BE2C (cell line): ENCODE results near the gene IL11RA.

Experiments
- DNase-seq: peaks from one replicate; pipeline ENCODE4 v3.0.0-alpha.2; 2020
- H3K27me3 ChIP-seq: fragments of 250-450 bp; sonication (Bioruptor Pico); 2 replicates; pipeline ENCODE4 v1.5.1; 2020; ENCODE audit warnings: mild to moderate bottlenecking
- H3K36me3 ChIP-seq: fragments of 250-450 bp; sonication (Bioruptor Pico); 2 replicates; pipeline ENCODE4 v1.5.1; 2020; ENCODE audit warnings: mild to moderate bottlenecking
- H3K4me1 ChIP-seq: fragments of 250-450 bp; sonication (Bioruptor Pico); 2 replicates; pipeline ENCODE4 v1.5.1; 2020
- H3K4me3 ChIP-seq: 2 replicates; pipeline ENCODE4 v1.5.1; 2011; ENCODE audit warnings: low read depth, low read length
- H3K9me3 ChIP-seq: fragments of 250-450 bp; sonication (Bioruptor Pico); 2 replicates; pipeline ENCODE4 v1.5.1; 2020
- CTCF ChIP-seq: IDR thresholded peaks from 2 replicates; pipeline ENCODE4 v1.5.1; 2012; ENCODE audit warnings: mild to moderate bottlenecking, low read depth, low read length

IL11RA gene

GRCh38 chr9:34669809-34670562 is 18.0 kb downstream of the IL11RA start:
- H3K36me3 ChIP-seq = no peaks in the 10 kb centered on the region
- TF ChIP-seq CTCF = no peak
- DNase-seq = no peak
- H3K9me3 ChIP-seq = no peaks in the 10 kb centered on the region
- no peaks in the 10 kb centered on the region for H3K27me3 ChIP-seq
- H3K4me3 ChIP-seq = no peak overlapping the region
- no peaks in the 10 kb centered on the region for H3K4me1 ChIP-seq

- no peaks in the 10 kb centered on the region for H3K9me3 ChIP-seq
- H3K4me3 ChIP-seq = no peak overlapping the region
- no peak for DNase-seq
- H3K4me1 ChIP-seq = no peaks in the 10 kb centered on the region
- no peak for TF ChIP-seq CTCF
- H3K36me3 ChIP-seq = no peaks in the 10 kb centered on the region
- no peaks in the 10 kb centered on the region for H3K27me3 ChIP-seq
These were observed 19.3 kb downstream of the IL11RA start for GRCh38 chr9:34671307-34671706.

GRCh38 chr9:34674440-34674839 is 22.5 kb downstream of the IL11RA start:
- H3K4me1 ChIP-seq = no peaks in the 10 kb centered on the region
- H3K27me3 ChIP-seq = no peaks in the 10 kb centered on the region
- H3K36me3 ChIP-seq = no peaks in the 10 kb centered on the region
- no peak for DNase-seq
- H3K9me3 ChIP-seq = no peaks in the 10 kb centered on the region
- H3K4me3 ChIP-seq = no peak overlapping the region
- TF ChIP-seq CTCF = no peak

- peak; percentile 99 for TF ChIP-seq CTCF
- Histone ChIP-seq H3K36me3 (no peaks in the 10 kb centered on the region), H3K27me3 (no peaks in the 10 kb centered on the region), H3K4me3 (no peak overlapping the region), H3K4me1 (no peaks in the 10 kb centered on the region), H3K9me3 (no peaks in the 10 kb centered on the region)
- DNase-seq = peak; percentile 94
These were observed 23.2 kb downstream of the IL11RA start for GRCh38 chr9:34675048-34675714.

- Histone ChIP-seq H3K27me3 (no peaks in the 10 kb centered on the region), H3K36me3 (no peaks in the 10 kb centered on the region), H3K4me3 (no peak overlapping the region), H3K4me1 (no peaks in the 10 kb centered on the region), H3K9me3 (no peaks in the 10 kb centered on the region)
- no peak for TF ChIP-seq CTCF
- DNase-seq = no peak
These were observed 23.9 kb downstream of the IL11RA start for GRCh38 chr9:34675869-34676268.

GRCh38 chr9:34684145-34684544 is 32.2 kb downstream of the IL11RA start:
- Histone ChIP-seq H3K4me3 (no peak overlapping the region), H3K4me1 (no peaks in the 10 kb centered on the region), H3K36me3 (no peaks in the 10 kb centered on the region), H3K9me3 (no peaks in the 10 kb centered on the region), H3K27me3 (no peaks in the 10 kb centered on the region)
- no peak for DNase-seq
- TF ChIP-seq CTCF = no peak
